ENCODE results near the gene ALK. TPM values are rescaled to one million over a fixed set of nuclear protein-coding genes. Genes with fewer than 3 reads are reported as not detected.

ALK gene
- total and polyA plus RNA-seq, 2 experiments from 2014 or later, result 0.35 TPM; not detected in 1

DNA sequence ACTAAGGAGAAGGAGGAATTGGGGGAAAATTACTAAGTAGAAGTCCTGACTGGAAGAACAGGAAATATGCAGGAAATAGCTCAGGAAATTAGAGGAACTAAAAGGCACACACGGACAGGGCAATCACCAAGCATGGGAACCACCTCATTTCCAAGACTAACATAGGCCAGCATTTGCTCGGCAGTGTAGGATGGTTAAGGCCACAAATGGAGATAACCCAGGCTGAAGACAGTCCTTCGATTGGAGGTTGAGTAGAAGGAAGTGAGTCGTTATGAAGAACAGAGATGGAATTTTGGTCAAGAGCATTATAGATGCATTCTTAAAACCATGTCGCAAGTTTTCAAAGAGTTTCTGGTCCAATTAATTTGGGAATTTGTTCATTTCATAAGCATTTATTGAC is 401.4 kb downstream of the ALK start:
- H3K4me2 ChIP-seq, result no peak overlapping the region
- H3K79me2 ChIP-seq (replicated peaks; ENCODE audit: insufficient read depth), result no peaks in the 10 kb centered on the region
- Mint-ChIP-seq H3K36me3 (ENCODE audit: low read depth) (no peaks in the 10 kb centered on the region), H3K9me3 (peaks cover 2% of the 10 kb centered on the region; the same call in 1 of the 3 replicates), H3K27ac (no peak overlapping the region), H3K4me3 (no peak overlapping the region), H3K27me3 (ENCODE audit: insufficient read depth, low read depth, poor library complexity) (peaks cover 4% of the 10 kb centered on the region), H3K4me1 (peaks cover 10% of the 10 kb centered on the region)
- DNase-seq (ENCODE audit: low spot score) (no peak), ATAC-seq (no peak)
- H3K36me3 ChIP-seq (ENCODE audit: insufficient read depth), result no peaks in the 10 kb centered on the region
- no peaks in the 10 kb centered on the region for H3F3A ChIP-seq (replicated peaks; ENCODE audit: low read depth)
- no peak overlapping the region for H2AFZ ChIP-seq
- no peak overlapping the region for H3K27ac ChIP-seq (ENCODE audit: low read depth)
- H3K4me1 ChIP-seq (ENCODE audit: insufficient read depth), result peaks cover 11% of the 10 kb centered on the region
- no peaks in the 10 kb centered on the region for H3K27me3 ChIP-seq (ENCODE audit: insufficient read depth)
- no peak overlapping the region for H3K4me3 ChIP-seq
- TF ChIP-seq JUNB (IDR thresholded peaks at IDR 0.05; ENCODE audit: unreplicated experiment) (no peak), NANOG (IDR thresholded peaks at IDR 0.05; ENCODE audit: borderline replicate concordance) (no peak)
- no peaks in the 10 kb centered on the region for H4K20me1 ChIP-seq (replicated peaks; ENCODE audit: insufficient read depth)
- H3K9me2 ChIP-seq (ENCODE audit: insufficient read depth), result peaks cover 28% of the 10 kb centered on the region

DNA sequence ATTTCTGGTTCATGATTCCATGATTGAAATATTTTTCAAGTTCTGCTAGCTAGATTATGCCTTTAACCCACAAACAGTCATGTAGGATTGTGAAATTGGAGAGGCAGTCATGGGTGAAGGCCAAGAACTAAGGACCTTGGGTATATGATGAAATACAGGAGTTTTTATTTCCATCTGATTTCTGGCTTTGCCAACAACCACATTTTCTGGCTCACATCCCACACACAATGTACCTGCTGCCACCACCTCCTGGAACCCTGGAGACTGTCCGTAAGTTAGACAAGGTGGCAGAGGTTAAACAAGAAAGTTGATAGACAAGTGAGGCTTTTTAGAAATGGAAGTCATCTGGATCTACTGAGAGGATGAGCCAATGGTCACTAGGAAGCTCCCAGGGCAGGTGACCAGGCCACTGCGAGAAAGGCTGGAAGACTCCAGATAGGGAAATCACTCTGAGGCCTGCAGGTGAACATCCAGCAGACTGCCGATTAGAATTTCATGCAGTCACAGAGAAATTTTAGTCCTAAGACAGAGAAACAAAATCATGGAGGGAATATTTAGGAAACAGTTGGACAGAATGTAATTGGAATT is 402.0 kb downstream of the ALK start:
- Histone ChIP-seq H4K20me1 (replicated peaks; ENCODE audit: insufficient read depth) (no peaks in the 10 kb centered on the region), H3K4me2 (no peak overlapping the region), H3K79me2 (replicated peaks; ENCODE audit: insufficient read depth) (no peaks in the 10 kb centered on the region), H3K36me3 (ENCODE audit: insufficient read depth) (no peaks in the 10 kb centered on the region), H3K9me2 (ENCODE audit: insufficient read depth) (peaks cover 22% of the 10 kb centered on the region; the same call in 1 of the 2 replicates), H3K27me3 (ENCODE audit: insufficient read depth) (no peaks in the 10 kb centered on the region), H3F3A (replicated peaks; ENCODE audit: low read depth) (no peaks in the 10 kb centered on the region), H3K4me1 (ENCODE audit: insufficient read depth) (peaks cover 11% of the 10 kb centered on the region), H2AFZ (no peak overlapping the region), H3K27ac (ENCODE audit: low read depth) (no peak overlapping the region), H3K4me3 (no peak overlapping the region)
- no peak overlapping the region for H3K4me3 Mint-ChIP-seq
- DNase-seq (ENCODE audit: low spot score) (no peak), ATAC-seq (no peak)
- peaks cover 6% of the 10 kb centered on the region for H3K9me3 Mint-ChIP-seq
- H3K4me1 Mint-ChIP-seq, result peaks cover 10% of the 10 kb centered on the region
- H3K36me3 Mint-ChIP-seq (ENCODE audit: low read depth), result peaks cover 3% of the 10 kb centered on the region; the same call in 1 of the 3 replicates
- no peak overlapping the region for H3K27ac Mint-ChIP-seq
- peaks cover 4% of the 10 kb centered on the region for H3K27me3 Mint-ChIP-seq (ENCODE audit: insufficient read depth, low read depth, poor library complexity)
- TF ChIP-seq ZNF462 (CRISPR knock-in tag; IDR thresholded peaks at IDR 0.05) (no peak), POLR2AphosphoS5 (IDR thresholded peaks at IDR 0.05; ENCODE audit: low read depth) (no peak), STAT1 (IDR thresholded peaks at IDR 0.05; ENCODE audit: unreplicated experiment) (no peak), EZH2 (IDR thresholded peaks at IDR 0.05; ENCODE audit: low read depth, unreplicated experiment) (no peak), CTCF (conservative IDR thresholded peaks at IDR 0.05; ENCODE audit: low read depth in 2 of 2) (no peak), ZNF114 (CRISPR knock-in tag; IDR thresholded peaks at IDR 0.05) (no peak), JUNB (IDR thresholded peaks at IDR 0.05; ENCODE audit: unreplicated experiment) (no peak), CREB1 (CRISPR knock-in tag; IDR thresholded peaks at IDR 0.05; ENCODE audit: low read depth) (no peak), NANOG (IDR thresholded peaks at IDR 0.05; ENCODE audit: borderline replicate concordance) (no peak)
- TF ChIP-seq, protein P1, sequence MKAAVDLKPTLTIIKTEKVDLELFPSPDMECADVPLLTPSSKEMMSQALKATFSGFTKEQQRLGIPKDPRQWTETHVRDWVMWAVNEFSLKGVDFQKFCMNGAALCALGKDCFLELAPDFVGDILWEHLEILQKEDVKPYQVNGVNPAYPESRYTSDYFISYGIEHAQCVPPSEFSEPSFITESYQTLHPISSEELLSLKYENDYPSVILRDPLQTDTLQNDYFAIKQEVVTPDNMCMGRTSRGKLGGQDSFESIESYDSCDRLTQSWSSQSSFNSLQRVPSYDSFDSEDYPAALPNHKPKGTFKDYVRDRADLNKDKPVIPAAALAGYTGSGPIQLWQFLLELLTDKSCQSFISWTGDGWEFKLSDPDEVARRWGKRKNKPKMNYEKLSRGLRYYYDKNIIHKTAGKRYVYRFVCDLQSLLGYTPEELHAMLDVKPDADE (IDR thresholded peaks at IDR 0.05), result no peak
